DMS153 (cell line): ENCODE measurements around the gene ANXA4.
"Not testable (repeated sequence)": the region's sequence is repeated elsewhere in the genome, so short reads cannot be mapped to it uniquely, and the experiment has no call there.

Source experiments
- DNase-seq: peaks from one replicate; lab custom pipeline; 2025; lab: John Stamatoyannopoulos, UW

The ANXA4 gene

DNA sequence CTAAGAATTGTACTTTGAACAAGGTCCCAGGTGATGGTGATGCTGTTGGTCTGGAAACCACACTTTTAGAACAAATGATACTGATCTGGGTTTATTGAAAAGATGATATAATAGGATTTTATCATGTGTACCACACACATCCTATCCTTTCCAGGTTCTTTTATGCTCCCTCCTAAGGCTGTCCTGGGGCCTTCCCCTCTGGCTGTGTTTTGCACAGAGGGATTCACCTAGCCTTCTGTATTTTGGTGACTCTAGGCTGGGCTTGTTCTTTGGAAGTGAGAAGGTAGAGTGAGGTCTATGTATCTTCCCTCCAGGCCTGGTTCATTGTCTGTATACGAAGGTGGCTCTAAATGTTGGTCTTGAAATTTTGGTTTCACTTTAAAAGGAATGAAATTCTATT, 12.7 kb downstream of the ANXA4 start:
- DNase-seq: no peak

DNA sequence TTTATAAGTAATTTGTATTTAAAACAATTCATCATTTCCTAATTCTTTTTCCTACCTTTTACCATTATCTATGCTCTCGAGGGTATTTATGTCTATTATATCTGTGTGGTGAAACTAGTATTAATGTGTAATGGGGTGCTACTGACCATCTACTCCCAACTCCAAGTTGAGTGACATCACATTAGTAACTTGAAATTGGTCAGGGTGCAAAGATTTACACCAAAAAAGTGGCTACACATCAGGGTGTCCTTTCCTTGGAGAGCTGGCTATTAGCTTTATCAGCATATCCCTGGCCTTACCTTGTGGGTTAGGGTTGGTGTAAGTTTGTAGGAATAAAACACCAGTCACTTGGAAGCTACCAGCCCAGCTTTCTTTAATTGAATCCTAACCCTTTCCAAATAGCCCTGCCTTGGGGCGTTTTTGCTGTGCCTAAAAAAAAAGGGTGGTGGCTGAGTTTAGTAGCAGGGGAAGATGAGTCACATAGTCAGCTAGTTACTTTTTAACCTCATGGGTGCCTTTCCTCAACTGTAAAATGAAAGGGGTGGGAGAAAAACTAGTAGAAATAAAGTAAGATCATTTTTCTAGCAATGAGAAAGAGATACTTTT, 14.0 kb downstream of the ANXA4 start:
- DNase-seq: no peak

DNA sequence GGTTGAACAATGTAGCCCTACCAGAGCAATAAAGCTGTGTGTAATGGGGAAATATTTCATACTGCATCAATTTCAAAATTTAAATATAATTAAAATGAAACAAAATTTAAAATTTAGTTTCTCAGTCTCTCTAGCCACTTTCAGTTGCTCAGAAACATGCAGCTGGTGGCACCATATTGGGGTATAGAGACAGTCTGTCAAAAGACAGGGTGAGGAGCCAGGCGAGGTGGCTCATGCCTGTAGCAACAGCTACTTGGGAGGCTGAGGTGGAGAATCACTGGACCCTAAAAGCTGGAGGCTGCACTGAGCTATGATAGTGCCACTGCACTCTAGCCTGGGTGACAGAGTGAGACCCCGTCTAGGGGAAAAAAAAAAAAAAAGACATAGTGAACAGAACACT, 20.1 kb downstream of the ANXA4 start:
- DNase-seq: no peak

DNA sequence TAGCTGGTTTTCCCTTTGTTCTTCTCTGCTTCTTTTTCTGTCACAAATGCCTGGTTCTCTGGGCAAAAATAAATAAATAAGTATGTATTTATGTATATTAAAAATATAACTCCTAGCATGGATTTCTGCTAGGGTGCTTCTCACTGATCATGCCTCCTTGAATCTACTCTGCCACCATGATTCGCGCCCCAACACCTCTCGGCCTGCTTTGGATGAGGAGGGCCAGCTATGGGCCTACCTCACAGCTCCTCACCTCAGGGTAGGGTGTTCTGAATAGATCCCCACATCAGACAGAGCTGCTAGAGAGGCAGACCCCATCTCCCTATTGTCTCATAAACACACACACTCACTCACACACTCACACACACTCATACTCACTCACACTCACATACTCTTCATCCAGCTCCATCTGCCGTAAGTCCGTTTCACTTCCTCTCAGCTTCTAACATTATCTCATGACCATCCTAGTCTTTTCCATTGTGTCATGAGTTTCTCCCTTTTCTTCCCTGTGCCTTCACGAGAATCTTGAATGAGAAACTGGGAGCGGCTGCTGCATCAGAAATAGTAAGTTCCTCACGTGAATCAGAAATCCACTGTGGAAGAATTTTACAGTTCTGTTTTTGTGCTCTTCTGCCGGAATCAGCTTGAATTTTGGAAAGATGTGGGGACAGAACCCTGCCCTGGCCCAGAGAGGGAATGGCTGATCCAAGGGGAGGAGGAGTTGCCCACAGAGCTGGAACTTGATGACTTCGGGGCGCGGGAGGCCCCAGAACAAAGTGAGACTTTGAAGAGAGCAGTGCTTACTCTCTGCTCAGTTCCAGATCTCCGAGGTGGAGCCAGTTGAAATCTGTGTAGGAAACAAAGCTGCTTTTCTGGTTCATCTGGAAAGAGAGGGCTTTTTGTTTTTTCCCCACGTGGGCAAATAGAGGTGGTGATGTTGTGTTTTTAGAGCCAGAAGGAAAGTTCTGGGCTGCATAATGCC, 20.9 kb downstream of the ANXA4 start:
- no peak for DNase-seq

DNA sequence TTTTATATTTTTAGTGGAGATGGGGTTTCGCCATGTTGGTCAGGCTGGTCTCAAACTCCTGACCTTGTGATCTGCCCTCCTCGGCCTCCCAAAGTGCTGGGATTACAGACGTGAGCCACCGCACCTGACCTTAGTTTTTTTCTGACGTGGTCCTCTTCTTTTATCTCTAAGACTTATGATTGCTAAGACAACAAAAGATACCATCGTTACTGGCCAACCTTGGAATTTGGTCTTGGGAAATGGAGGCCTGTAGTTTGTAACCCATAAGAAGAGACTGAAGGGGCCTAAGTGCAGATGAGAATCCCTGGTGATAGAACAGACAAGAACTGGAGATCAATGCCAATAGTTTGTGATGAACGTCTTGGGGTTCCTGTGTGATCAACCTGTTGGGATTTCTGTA, 21.9 kb downstream of the ANXA4 start:
- not testable (repeated sequence) for DNase-seq

DNA sequence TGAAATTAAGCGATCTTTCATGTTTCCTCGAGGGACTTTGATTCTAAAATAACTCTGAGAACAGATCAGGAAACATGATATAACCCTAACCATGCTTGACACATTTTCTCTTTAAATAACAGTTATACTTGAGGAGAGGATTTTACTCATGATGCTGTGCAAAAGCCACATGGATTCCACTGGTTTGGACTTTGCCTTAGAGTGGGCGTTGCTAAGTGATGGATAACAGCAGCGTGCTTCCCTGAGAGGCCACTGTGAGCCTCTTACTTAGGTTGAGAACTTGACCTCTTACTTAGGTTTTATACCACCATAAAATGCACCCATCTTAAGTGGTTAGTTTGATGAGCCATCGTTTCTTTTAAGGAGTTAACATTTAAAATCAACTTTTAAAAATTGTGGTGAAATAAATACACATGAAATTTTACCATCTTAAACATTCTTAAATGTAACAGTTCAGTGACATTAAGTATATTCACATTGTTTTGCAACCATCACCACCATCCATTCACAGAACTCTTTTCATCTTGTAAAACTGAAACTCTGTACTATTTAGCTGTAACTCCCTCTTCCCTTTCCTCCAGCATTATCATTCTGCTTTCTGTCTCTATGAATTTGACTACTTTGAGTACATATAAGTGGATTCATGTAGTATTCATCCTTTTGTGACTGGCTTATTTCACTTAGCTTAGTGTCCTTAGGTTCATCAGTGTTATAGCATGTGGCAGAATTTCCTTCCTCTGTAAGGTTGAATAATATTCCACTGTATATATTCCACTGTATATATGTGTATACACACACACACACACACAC, 22.6 kb downstream of the ANXA4 start:
- DNase-seq: no peak

DNA sequence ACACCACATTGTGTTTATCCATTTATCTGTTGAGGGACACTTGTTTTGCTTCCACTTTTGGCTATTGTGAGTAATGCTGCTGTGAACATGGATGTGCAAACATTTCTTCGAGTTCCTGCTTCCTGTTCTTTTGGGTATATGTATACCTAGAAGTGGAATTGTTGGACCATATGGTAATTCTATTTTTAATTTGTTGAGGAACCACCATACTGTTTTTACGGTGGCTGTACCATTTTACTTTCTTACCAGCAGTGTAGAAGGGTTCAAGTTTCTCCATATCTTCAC, 23.1 kb downstream of the ANXA4 start:
- DNase-seq: peak; percentile 24

DNA sequence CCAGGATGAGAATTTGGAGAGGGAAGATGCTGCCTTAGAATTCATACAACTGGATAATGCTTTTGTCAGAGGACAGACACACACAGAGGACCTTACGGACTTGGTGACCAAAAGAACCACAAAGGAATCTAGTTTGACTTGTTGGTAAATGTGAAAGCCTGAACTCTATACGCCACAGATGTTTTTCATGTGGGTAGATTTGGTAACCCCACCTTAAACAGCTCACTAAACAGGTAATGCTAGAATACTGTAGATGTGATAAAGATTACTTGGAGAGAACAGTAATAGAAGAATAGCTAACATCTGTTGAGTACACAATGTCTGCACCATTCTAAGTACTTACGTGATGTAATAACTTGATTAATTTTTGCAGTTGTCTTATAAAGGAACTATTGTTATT, 24.1 kb downstream of the ANXA4 start:
- DNase-seq: no peak

DNA sequence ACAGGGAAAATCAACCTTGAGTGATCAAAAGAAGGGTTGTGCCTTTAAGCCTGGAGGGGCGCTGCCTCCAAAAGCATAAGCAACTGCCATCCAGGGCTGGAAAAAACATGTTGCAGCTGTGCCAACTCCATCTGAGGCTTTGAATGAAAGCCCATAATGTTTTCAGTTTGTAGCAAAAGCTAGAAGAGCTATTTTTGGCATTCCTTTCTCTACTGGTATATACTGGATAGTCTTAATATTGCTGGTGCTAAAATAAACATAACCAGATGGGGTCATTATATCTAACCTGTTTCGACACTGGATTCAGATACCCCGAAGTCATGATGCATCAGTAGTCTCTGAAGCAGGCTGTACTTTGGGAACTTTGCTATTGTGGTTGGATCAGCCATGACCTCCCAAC, 25.1 kb downstream of the ANXA4 start:
- no peak for DNase-seq

DNA sequence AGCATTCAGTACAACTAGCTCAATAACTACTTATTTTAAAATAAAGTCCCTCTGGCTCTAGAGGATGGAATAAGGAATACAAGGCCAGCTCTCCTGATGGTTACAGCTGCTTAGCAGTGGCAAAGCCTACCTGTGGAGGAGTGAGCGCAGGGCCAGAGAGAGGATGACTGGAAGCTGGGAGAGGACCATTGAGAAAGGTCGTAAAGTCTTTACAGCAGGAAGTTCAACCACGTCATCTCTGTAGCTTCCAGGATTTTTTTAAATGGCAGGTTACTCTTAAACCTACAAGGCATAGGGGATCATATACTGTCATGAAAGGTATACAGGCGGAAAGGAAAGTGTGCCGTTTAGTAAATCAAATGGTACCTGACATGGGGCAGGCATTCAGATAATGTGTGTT, 26.3 kb downstream of the ANXA4 start:
- DNase-seq: peak; percentile 25

DNA sequence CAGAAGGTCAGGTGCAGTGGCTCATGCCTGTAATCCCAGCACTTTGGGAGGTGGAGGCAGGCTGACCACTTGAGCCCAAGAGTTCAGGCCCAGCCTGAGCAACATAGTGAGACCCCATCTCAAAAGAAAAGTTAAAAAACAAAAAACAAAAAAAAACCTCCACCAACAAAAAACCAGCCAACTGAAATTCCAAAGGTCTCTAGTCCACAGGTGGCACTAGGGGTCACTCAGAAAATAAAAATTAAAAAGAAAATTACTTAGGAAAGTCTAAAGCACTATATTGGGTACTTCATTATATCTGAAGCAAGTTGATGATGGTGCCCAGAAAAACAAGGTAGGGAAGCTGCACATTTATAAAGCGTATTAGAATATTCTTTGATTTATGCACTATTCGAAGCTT, 26.9 kb downstream of the ANXA4 start:
- no peak for DNase-seq

DNA sequence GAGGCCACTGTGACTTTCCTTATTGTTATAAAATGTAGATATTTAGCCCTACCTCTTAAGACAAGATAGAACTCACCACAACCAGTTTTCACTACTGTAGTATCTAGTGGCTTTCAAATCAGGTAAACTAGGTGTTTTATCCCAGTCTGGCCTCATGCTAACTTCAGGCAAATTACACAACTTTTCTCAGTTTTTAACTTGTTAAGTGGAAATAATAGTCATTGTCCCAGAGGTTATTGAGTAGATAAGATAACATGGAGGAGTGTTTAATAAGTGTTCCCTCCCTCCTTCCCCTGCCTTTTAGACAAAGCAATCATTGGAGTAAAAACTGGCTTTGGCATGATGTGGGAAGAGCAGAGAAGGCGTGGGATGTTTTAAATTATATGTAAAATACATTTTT, 27.3 kb downstream of the ANXA4 start:
- no peak for DNase-seq

DNA sequence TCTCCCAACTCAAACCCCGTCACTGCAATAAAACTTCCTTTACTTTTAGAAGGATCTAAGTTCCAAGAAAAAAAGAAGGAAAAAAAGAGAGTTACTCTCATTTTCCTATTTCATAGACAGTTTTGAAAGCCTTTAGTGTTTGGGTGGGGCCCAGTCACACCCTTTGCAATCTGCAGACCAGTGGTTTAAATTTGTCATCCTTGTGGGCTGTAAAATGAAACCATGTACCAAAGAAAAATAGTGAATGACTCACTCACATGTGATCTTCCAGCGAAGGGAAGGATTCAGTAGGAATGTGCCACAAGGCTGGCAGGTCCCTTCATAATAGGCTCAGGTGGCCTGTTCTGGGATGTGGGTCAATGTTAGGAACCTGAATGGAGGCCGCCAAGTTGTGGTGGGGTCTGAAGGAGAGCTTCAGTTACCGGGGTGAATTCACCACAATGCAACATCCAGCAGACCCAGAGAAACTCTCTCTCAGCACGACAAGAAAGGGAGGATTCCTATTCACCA, 28.3 kb downstream of the ANXA4 start:
- peak; percentile 10 for DNase-seq

DNA sequence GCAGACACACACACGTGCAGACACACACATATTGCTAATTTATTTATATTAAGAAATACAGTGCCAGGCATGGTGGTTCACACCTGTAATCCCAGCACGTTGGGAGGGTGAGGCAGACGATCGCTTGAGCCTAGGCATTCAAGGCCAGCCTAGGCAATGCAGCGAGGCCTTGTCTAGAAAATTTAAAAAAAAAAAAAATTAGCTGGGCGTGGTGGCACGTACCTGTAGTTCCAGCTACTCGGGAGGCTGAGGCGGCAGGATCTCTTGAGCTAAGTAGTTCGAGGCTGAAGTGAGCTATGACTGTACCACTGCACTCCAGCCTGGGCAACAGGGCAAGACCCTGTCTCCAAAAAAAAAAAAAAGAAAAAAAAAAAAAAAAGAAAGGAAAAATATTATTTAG, 28.8 kb downstream of the ANXA4 start:
- no peak for DNase-seq

DNA sequence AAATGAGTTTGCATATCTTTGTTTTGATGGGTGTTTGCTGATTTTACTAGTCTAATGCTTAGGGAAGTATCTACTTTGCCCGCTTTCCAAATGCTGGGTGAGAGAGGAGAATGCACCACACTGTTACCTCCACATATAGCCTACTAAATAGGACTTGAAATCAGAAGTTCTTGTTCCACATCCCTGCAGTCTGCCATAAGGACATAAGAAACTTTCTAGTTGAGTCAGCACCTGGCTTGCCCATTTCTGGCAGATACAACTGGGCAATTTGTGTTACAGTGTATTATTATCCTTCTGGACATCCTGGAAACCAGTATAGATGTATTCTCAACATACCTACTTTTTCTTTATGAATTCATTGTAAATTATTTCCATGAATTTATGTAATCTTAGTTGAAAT, 29.5 kb downstream of the ANXA4 start:
- no peak for DNase-seq

DNA sequence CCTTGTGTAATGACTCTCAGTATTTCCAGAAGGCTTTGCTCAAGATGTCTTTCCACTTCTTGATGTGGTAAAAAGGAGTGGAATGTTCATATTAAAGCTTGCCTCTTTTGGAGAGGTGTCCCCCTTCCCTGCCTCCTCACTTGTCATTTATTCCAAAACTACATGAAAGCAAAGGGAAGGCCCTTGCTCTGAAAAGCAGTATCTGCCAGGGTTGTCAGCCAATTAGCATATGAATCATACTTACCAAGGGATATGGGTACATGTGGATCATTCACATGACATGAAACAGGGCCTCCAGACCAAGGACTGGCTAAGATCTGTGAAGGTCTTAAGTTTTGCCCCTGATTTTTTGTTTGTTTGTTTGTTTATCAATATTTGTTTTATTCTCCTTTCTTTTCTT, 31.3 kb downstream of the ANXA4 start:
- no peak for DNase-seq

DNA sequence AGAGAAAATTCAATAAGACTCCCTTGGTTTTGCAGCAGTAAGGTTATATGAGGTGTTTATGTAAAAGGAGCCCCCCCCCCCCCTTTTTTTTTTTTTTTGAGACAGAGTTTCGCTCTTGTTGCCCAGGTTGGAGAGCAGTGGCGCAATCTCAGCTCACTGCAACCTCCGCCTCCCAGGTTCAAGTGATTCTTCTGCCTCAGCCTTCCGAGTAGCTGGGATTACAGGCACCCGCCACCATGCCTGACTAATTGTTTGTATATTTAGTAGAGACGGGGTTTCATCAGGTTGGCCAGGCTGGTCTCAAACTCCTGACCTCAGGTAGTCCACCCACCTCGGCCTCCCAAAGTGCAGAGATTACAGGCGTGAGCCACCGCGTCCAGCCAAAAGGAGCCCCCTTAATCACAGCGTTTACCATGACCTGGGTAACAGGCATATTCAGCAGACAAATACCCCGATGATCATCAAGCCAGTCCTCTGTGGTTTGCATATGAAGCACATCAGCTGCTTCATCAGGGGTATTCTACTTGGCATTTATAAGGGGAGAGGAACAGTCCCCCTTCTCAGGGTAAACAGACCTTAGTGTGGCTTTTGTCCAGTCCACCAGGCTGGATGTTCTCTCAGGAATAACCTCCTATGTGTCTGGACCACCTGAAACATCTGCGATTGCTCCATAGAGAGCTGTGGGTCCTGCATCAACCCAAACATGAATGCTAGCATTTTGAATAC, 32.5 kb downstream of the ANXA4 start:
- DNase-seq: not testable (repeated sequence)

DNA sequence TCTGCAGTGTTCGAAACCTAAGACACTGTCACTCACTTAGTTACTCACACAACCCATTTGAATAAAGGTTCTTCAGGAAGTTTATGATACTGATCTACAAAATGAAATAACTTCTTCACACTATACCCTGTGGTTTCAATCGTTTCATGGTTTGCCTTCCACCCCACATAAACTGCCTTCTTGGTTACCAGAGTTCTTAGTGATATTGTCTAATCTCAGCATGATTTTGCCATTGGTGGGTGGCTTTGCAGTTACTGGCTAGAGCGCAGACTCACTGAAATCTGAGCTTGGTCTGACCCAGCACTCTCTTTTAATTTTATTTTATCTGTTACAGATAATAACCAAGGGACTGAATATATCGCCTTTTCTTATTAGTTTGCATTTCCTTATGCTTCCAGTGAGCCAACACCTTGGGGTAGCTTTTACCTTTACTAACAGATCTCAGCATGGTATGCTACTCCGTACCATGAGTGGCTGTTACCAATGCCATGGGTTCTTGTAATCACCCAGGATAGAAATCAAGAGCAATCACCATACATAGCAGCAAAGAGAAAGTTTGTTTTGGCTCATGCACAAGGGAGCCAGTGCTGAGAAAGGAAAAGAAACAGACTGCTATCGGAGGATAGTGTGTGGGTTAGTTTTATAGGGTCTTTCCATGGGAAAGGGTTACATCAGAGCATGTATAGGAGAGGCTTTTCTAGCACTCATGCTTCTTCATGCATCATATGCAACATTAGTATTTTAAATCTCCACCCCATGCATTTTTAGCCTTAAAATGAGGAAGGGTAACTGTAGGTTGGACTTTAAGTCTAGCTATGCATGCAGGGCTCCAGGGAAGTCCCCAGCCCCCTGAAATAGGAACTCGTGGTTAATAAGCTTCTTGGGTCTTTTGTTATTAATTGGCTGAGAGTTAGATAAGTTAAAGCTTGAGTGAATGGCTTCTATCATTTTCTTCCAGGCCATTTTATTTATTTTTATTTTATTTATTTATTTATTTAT, 33.3 kb downstream of the ANXA4 start:
- no peak for DNase-seq

DNA sequence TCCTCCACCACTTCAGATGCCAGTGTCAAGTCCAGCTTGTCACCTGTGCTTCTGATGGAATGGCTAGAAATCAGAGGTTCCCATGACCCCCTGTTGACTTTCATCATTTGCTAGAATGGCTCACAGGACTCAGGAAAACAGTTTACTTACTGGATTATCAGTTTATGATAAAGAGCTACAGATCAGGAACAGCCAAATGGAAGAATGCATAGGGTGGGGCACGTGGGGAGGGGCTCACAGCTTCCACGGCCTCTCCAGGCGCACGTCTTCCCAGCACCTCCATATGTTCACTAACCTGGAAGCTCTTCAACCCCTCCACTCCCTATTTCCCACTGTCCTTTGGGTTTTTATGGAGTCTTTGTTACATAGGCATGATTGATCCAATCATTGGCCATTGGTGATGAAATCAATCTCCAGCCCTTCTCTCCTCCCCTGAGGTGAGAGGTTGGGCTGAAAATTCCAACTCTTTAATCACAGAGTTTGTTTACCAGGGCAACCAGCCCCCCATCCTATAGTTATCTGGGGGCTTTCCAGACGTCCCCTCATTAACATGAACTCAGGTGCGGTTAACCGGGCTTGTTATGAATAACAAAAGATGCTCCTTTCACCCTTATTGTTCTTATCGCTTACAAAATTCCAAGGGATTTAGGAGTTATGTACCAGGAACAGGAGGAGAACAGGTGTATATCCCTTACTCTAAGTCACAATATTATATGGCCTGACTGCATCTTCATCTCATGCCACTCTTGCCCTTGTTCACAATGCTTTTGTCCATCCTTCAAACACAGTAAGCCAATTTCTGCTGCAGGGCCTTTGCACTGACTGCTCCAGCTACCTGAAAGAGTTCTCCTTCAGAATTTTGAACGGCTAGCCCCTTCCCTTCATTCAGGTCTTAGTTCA, 35.2 kb downstream of the ANXA4 start:
- DNase-seq: no peak

DNA sequence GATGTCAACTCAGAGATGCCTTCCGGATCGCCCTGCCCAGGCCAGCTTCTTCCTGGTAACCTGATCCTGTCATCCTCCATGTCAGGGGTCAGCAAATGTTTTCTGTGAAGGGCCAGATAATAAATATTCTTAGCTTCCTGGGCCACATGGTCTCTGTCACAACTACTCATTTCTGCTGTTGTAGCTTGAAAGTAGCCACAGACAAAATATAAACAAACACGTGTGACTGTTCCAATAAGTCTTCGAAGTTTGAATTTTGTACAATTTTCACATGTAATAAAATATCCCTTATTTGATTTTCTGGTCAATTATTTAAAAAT, 35.8 kb downstream of the ANXA4 start:
- DNase-seq: no peak
